HepG2 (cell line): ENCODE results near the gene APOC3. TPM values are rescaled to one million over a fixed set of nuclear protein-coding genes. Genes with fewer than 3 reads are reported as not detected.

ENCODE experiments used
- GPN1 ChIP-seq: sonication (generic); formaldehyde crosslinking; IDR thresholded peaks from 2 replicates; pipeline ENCODE4 v1.5.1; 2020; ENCODE audit warnings: missing genetic modification reagents, borderline replicate concordance
- ISL2 ChIP-seq: sonication (generic); formaldehyde crosslinking; IDR thresholded peaks from 2 replicates; pipeline ENCODE4 v1.5.0; 2020; ENCODE audit warnings: missing genetic modification reagents
- KAT8 ChIP-seq: IDR thresholded peaks from 2 replicates; pipeline ENCODE4 v1.6.1; 2016; ENCODE audit warnings: missing genetic modification reagents, missing compliant biosample characterization
- LBX2 ChIP-seq: sonication (generic); formaldehyde crosslinking; IDR thresholded peaks from 2 replicates; pipeline ENCODE4 v1.5.0; 2020; ENCODE audit warnings: missing genetic modification reagents, mild to moderate bottlenecking, borderline replicate concordance
- RBM39 ChIP-seq: fragments of 200-400 bp; formaldehyde crosslinking; IDR thresholded peaks from one replicate; pipeline ENCODE4 v1.6.1; 2018; ENCODE audit warnings: antibody characterized with exemption, mild to moderate bottlenecking, low read depth, low read length; ENCODE audit not compliant: poor library complexity, severe bottlenecking
- RFX3 ChIP-seq: IDR thresholded peaks from 2 replicates; pipeline ENCODE4 v1.6.1; 2016; ENCODE audit warnings: missing biosample characterization, missing genetic modification reagents
- TFDP1 ChIP-seq: IDR thresholded peaks from 2 replicates; pipeline ENCODE4 v1.6.1; 2016; ENCODE audit warnings: missing compliant biosample characterization, missing genetic modification reagents, borderline replicate concordance
- ZBTB14 ChIP-seq: sonication (generic); formaldehyde crosslinking; IDR thresholded peaks from 2 replicates; pipeline ENCODE4 v1.4.0; 2020; ENCODE audit warnings: missing genetic modification reagents
- ZBTB3 ChIP-seq: sonication (generic); formaldehyde crosslinking; IDR thresholded peaks from 2 replicates; pipeline ENCODE4 v1.4.0; 2020; ENCODE audit warnings: low read depth, mild to moderate bottlenecking, moderate library complexity, missing genetic modification reagents, borderline replicate concordance
- ZMAT3 ChIP-seq: sonication (generic); formaldehyde crosslinking; conservative IDR thresholded peaks from 2 replicates; pipeline ENCODE4 v1.7.0; 2021; ENCODE audit warnings: missing genetic modification reagents
- ZNF256 ChIP-seq: sonication (generic); formaldehyde crosslinking; conservative IDR thresholded peaks from 2 replicates; pipeline ENCODE4 v1.4.0; 2020; ENCODE audit warnings: missing genetic modification reagents
- ZNF766 ChIP-seq: sonication (generic); formaldehyde crosslinking; IDR thresholded peaks from 2 replicates; pipeline ENCODE4 v1.5.0; 2020; ENCODE audit warnings: missing genetic modification reagents, borderline replicate concordance
- polyA plus RNA-seq, 8 experiments: library from polyadenylated mRNA; depleted of rRNA in 3 of 8; stranded (reverse) in 7 of 8; unstranded in 1 of 8; fragments of >200 nt; fragmentation: Illumina TruSeq in 4 of 8; extraction: Trizol in 4 of 8; gene quantifications; 2 replicates each; pipeline versions ENCODE4 v1.2.1 to v1.2.3, GENCODE V29; 2011 to 2016; ENCODE audit warnings: low read depth in 4 of 8, missing spikeins in 1 of 8, mixed read lengths in 1 of 8; ENCODE audit not compliant: insufficient read depth in 1 of 8
- total RNA-seq, 5 experiments: library from RNA; depleted of rRNA; stranded (reverse); fragments of >200 nt; fragmentation: Illumina TruSeq; extraction: Trizol; gene quantifications; 2 replicates each; pipeline ENCODE4 v1.2.3, GENCODE V29; 2016; ENCODE audit warnings: low read depth in 1 of 5

Gene APOC3
- total and polyA plus RNA-seq, 2 of the 13 experiments (the other 11 are each of a cell fraction or from before 2014, with no cell fraction given): 314 to 687 TPM

- no peak for TF ChIP-seq RFX3 (CRISPR knock-in tag)
- no peak for TF ChIP-seq ZNF766 (CRISPR knock-in tag)
- peak; percentile 76 for TF ChIP-seq RBM39
- TF ChIP-seq ISL2 (CRISPR knock-in tag): 0 out of 2 replicates have a peak, but pooled peaks have one; percentile 15
- no peak; the same call in 1 of the 2 replicates for TF ChIP-seq LBX2 (CRISPR knock-in tag)
- no peak for TF ChIP-seq ZBTB3 (CRISPR knock-in tag)
- TF ChIP-seq ZNF256 (CRISPR knock-in tag): 0 out of 2 replicates have a peak, but pooled peaks have one; percentile 66
- peak; percentile 60; the same call in 1 of the 2 replicates for TF ChIP-seq ZMAT3
- TF ChIP-seq GPN1 (CRISPR knock-in tag): no peak
- peak; percentile 96 for TF ChIP-seq ZBTB14 (CRISPR knock-in tag)
- TF ChIP-seq TFDP1 (CRISPR knock-in tag): peak; percentile 88
- TF ChIP-seq KAT8 (CRISPR knock-in tag): 0 out of 2 replicates have a peak, but pooled peaks have one; percentile 15
Measured at GRCh38 chr11:116835791-116836631, 6.3 kb downstream of the APOC3 start (continued).
